Measurements from ENCODE around the gene SLC12A5. TPM values are rescaled to one million over a fixed set of nuclear protein-coding genes. Genes with fewer than 3 reads are reported as not detected.
"Not testable (repeated sequence)": the region's sequence is repeated elsewhere in the genome, so short reads cannot be mapped to it uniquely, and the experiment has no call there.

Gene SLC12A5
- total RNA-seq, 2 experiments from 2014 or later: 0.42 to 0.87 TPM

DNA sequence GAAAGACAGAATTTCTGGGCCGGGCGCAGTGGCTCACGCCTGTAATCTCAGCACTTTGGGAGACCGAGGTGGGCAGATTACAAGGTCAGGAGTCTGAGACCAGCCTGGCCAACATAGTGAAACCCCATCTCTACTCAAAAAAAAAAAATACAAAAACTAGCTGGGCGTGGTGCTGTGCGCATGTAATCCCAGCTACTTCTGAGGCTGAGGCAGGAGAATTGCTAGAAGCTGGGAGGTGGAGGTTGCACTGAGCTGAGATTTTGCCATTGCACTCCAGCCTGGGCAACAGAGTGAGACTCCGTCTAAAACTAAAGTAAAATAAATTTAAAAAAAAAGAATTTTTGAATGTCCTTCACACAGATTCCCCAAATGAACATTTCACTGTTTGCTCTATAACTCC is 71.4 kb downstream of the SLC12A5 start:
- H3K27ac Mint-ChIP-seq; H3K4me1 Mint-ChIP-seq; DNase-seq; H3K4me3 Mint-ChIP-seq; H3K9me3 Mint-ChIP-seq; H3K36me3 Mint-ChIP-seq (ENCODE audit: low read depth); POLR2A ChIA-PET: not testable (repeated sequence)
- H3K27me3 Mint-ChIP-seq: peaks cover 51% of the 10 kb centered on the region
- CTCF ChIA-PET: interaction anchor here (0.7 kb wide), 1 partner anchor 73 kb away, joined by 3 read pairs; no protein-coding TSS in a partner anchor

DNA sequence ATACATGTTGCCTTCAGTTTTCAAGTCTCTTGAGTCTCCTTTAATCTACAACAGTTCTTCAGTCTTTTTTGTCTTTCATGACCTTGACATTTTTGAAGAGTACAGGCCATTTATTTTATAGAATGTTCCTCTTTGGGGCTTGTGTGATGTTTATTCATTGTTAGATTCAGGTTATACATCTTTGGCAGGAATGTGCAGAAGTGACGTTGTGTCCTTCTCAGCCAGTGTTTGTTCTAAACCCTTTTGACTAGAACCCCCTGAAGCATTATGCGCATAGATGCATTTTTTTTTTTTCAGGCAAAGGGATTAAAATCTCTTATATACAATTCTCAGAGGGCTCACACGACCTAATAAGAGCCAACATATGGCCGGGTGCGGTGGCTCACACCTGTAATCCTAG is 72.0 kb downstream of the SLC12A5 start:
- peaks cover 52% of the 10 kb centered on the region for H3K27me3 Mint-ChIP-seq
- H3K27ac Mint-ChIP-seq: no peak overlapping the region
- CTCF ChIA-PET: interaction anchor here (0.7 kb wide), 1 partner anchor 73 kb away, joined by 3 read pairs; no protein-coding TSS in a partner anchor
- peaks cover 1% of the 10 kb centered on the region for H3K36me3 Mint-ChIP-seq (ENCODE audit: low read depth)
- DNase-seq: no peak
- H3K4me3 Mint-ChIP-seq: no peak overlapping the region
- no peaks in the 10 kb centered on the region for H3K4me1 Mint-ChIP-seq
- POLR2A ChIA-PET: no interaction called here
- H3K9me3 Mint-ChIP-seq: no peaks in the 10 kb centered on the region

DNA sequence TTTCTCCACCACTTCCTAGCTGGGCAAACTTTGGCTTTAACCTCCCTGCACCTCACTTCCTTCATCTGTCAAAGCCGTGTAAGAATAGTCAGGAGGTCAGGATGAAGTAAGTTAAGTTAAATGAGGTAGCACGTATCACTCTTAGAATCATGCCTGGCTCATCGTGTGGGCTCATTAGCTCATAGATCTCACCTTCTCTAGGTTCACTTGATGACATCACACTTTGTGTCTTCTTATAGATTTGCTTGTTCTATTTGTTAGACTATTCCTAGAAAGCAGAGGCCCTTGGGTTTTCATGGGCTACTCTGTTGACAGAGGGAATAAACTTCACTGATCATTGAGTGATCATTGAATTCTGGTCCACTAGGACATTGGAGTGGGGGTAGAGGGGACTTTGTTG is 72.9 kb downstream of the SLC12A5 start:
- Mint-ChIP-seq H3K9me3 (no peaks in the 10 kb centered on the region), H3K36me3 (ENCODE audit: low read depth) (peaks cover 1% of the 10 kb centered on the region), H3K27ac (no peak overlapping the region), H3K4me3 (no peak overlapping the region), H3K27me3 (peaks cover 53% of the 10 kb centered on the region), H3K4me1 (no peaks in the 10 kb centered on the region)
- ChIA-PET CTCF (interaction anchor here (0.9 to 1.2 kb wide), 2 partner anchors 21 to 31 kb away, joined by 3 read pairs; no protein-coding TSS in a partner anchor), POLR2A (no interaction called here)
- no peak for DNase-seq

DNA sequence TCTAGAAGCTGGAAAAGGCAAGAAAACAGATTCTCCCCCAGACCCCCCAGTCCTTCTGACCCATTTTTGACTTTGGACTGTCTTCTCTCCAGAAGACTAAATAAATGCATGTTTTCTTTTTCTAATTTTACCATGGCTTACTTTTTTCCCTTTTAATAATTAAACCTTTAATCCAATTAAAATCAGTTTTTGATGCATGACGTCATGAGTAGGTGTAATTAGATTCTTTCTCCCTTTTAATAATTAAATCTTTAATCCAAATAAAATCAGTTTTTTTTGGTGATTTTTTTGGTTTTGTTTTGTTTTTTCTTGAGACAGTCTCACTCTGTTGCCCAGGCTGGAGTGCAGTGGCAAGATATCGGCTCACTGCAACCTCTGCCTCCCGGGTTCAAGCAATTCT is 73.9 kb downstream of the SLC12A5 start:
- no peak for DNase-seq
- Mint-ChIP-seq H3K27me3 (peaks cover 60% of the 10 kb centered on the region), H3K4me1 (no peaks in the 10 kb centered on the region), H3K27ac (no peak overlapping the region), H3K36me3 (ENCODE audit: low read depth) (peaks cover 1% of the 10 kb centered on the region), H3K4me3 (no peak overlapping the region), H3K9me3 (no peaks in the 10 kb centered on the region)
- ChIA-PET POLR2A (no interaction called here), CTCF (interaction anchor here (0.9 kb wide), 1 partner anchor 30 kb away, joined by 3 read pairs; no protein-coding TSS in a partner anchor)

DNA sequence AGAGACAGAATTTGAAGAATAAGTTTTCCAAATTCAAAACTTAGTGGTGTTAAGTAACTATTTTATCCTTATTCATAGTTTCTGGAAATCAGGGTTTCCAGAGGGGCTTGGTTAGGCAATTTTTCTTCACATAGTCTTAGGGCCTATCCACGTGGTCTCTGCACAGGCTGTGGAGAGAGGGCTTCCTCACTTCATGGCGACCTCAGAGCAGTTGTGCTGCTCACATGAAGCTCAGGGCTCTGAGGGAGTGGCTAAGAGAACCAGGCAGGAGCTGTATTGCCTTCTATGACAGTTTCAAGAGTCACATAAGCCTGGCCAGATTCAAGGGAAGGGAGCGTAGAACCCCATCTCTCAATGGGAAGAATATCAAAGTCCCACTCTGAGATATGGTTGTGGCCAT is 75.2 kb downstream of the SLC12A5 start:
- POLR2A ChIA-PET: interaction anchor here (0.6 kb wide), 1 partner anchor 13 kb away, joined by 3 read pairs; no protein-coding TSS in a partner anchor
- no peak overlapping the region for H3K27ac Mint-ChIP-seq
- DNase-seq: no peak
- H3K36me3 Mint-ChIP-seq (ENCODE audit: low read depth): peaks cover 1% of the 10 kb centered on the region
- no peak overlapping the region for H3K4me3 Mint-ChIP-seq
- H3K27me3 Mint-ChIP-seq: peaks cover 54% of the 10 kb centered on the region
- no peaks in the 10 kb centered on the region for H3K9me3 Mint-ChIP-seq
- peaks cover 4% of the 10 kb centered on the region for H3K4me1 Mint-ChIP-seq
- CTCF ChIA-PET: no interaction called here

DNA sequence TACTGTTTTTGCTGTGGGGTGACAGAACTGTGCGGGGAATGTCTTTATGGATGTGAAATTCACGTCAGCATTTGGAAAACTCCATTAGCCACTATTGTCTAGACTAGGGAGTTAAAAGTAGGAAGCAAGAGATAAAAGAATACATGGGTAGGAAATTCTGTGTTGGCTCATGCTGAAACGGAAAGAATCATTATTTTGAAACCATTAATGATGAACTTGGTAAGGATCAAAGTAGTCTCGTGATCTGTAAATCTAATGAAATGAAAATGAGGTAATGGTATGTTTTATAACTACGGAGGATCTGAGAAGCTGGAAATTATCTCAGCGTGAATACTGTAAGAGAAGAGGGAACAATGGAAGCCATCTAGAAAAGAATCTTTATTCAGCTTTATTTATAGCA is 78.0 kb downstream of the SLC12A5 start:
- POLR2A ChIA-PET: interaction anchor here (0.6 kb wide), 1 partner anchor 45 kb away, joined by 4 read pairs; no protein-coding TSS in a partner anchor
- H3K27me3 Mint-ChIP-seq: peaks cover 53% of the 10 kb centered on the region
- CTCF ChIA-PET: no interaction called here

DNA sequence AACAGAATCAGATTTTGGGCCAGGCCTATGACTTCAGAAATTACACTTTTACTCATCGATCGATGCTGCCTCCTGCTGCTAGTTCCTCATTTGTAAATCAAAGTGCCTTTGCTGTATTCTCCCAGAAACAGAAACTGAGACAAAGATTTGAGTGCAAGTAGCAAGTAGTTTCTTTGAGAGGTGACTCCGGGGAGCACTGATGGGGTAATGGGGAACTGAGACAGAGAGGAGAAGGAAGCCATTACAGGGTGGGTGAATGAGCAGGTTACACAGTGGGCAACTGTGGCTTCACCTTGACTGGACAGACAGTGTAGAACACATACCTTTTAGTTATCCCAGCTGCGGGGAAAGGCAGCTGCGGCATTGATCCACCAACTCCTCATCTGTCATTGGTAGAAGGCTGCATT is 79.4 kb downstream of the SLC12A5 start:
- Mint-ChIP-seq H3K4me1 (peaks cover 11% of the 10 kb centered on the region), H3K4me3 (no peak overlapping the region), H3K36me3 (ENCODE audit: low read depth) (no peaks in the 10 kb centered on the region), H3K9me3 (no peaks in the 10 kb centered on the region), H3K27me3 (peaks cover 46% of the 10 kb centered on the region), H3K27ac (no peak overlapping the region)
- ChIA-PET POLR2A (no interaction called here), CTCF (no interaction called here)
- DNase-seq: no peak

More for the DNA sequence above, 78.0 kb downstream of the SLC12A5 start:
- DNase-seq: no peak
- Mint-ChIP-seq H3K27ac (no peak overlapping the region), H3K36me3 (ENCODE audit: low read depth) (no peaks in the 10 kb centered on the region), H3K9me3 (no peaks in the 10 kb centered on the region), H3K4me1 (peaks cover 11% of the 10 kb centered on the region), H3K4me3 (no peak overlapping the region)

DNA sequence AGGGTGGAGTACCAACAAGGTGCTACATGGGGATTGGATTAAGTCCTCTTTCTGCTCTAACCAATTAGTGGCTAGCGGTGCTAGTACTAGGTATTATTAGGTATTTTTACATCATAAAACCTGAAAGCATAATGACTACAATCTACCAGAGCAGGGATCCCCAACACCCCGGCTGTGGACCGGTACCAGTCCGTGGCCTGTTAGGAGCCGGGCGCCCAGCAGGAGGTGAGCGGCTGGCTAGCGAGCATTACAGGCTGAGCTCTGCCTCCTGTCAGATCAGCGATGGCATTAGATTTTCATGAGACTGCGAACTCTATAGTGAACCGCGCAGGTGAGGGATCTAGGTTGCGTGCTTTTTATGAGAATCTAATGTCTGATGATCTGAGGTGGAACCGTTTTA is 80.0 kb downstream of the SLC12A5 start:
- Mint-ChIP-seq H3K36me3 (ENCODE audit: low read depth) (no peaks in the 10 kb centered on the region), H3K27ac (no peak overlapping the region), H3K4me3 (no peak overlapping the region), H3K27me3 (peaks cover 47% of the 10 kb centered on the region), H3K4me1 (peaks cover 11% of the 10 kb centered on the region), H3K9me3 (no peaks in the 10 kb centered on the region)
- CTCF ChIA-PET: no interaction called here
- no peak for DNase-seq
- POLR2A ChIA-PET: no interaction called here

Other genes with a start within 250 kb of the SLC12A5 start
- gene WFDC3, start 237.3 kb upstream of the SLC12A5 start, total RNA-seq: not detected
- 10 to 100 TPM; 32.0 to 33.5 TPM for gene DNTTIP1, start 237.3 kb upstream of the SLC12A5 start, total RNA-seq
- 100 to 1,000 TPM; 232 to 244 TPM for gene UBE2C, start 216.6 kb upstream of the SLC12A5 start, total RNA-seq
- gene TNNC2, start 201.9 kb upstream of the SLC12A5 start, total RNA-seq: not detected
- gene SNX21, start 195.4 kb upstream of the SLC12A5 start, total RNA-seq: under 1 TPM; 0.72 to 0.87 TPM
- 10 to 100 TPM; 35.0 to 35.6 TPM for gene ACOT8, start 171.8 kb upstream of the SLC12A5 start, total RNA-seq
- gene ZSWIM3, start 171.6 kb upstream of the SLC12A5 start, total RNA-seq: 1 to 10 TPM; 6.2 to 6.4 TPM
- gene ZSWIM1, start 148.0 kb upstream of the SLC12A5 start, total RNA-seq: 10 to 100 TPM in 1 of 2 experiments, 1 to 10 TPM in 1; 9.8 to 11.5 TPM
- gene SPATA25, start 141.6 kb upstream of the SLC12A5 start, total RNA-seq: under 1 TPM; 0.56 to 0.84 TPM
- gene NEURL2, start 138.0 kb upstream of the SLC12A5 start, total RNA-seq: 1 to 10 TPM; 2.6 TPM
- 10 to 100 TPM; 64.9 to 76.3 TPM for gene CTSA, start 137.9 kb upstream of the SLC12A5 start, total RNA-seq
- gene PLTP, start 117.1 kb upstream of the SLC12A5 start, total RNA-seq: under 1 TPM; 0.81 to 0.82 TPM
- gene PCIF1, start 94.5 kb upstream of the SLC12A5 start, total RNA-seq: 10 to 100 TPM; 44.0 to 44.6 TPM
- 10 to 100 TPM; 40.4 to 41.2 TPM for gene ZNF335, start 57.0 kb upstream of the SLC12A5 start, total RNA-seq
- not detected for gene MMP9, start 20.3 kb upstream of the SLC12A5 start, total RNA-seq
- gene NCOA5, start 60.7 kb downstream of the SLC12A5 start, total RNA-seq: 10 to 100 TPM; 30.9 to 35.0 TPM
- 1 to 10 TPM; 1.1 to 1.5 TPM for gene CD40, start 89.1 kb downstream of the SLC12A5 start, total RNA-seq

Data from activated CD4-positive, alpha-beta T cell treated with anti-CD3 and anti-CD28 coated beads, Interleukin-2, amount 10 ng/mL, durations not matched to agents 7 days and 5 days (primary cell).